H1 (cell line): ENCODE data around the gene HOXA6.

Experiments
- EZH2 ChIP-seq: fragments of 200-600 bp; sonication (generic); IDR thresholded peaks from 2 replicates; pipeline ENCODE4 v1.7.1; 2012; ENCODE audit warnings: low read depth, mild to moderate bottlenecking, moderate library complexity, low read length, inconsistent platforms; ENCODE audit not compliant: severe bottlenecking
- GABPA ChIP-seq: IDR thresholded peaks from 2 replicates; pipeline ENCODE4 v1.6.1; 2011; ENCODE audit warnings: mild to moderate bottlenecking, low read length, moderate library complexity, borderline replicate concordance; ENCODE audit not compliant: insufficient read depth
- NANOG ChIP-seq: IDR thresholded peaks from 2 replicates; pipeline ENCODE4 v1.6.1; 2011; ENCODE audit warnings: low read length, low read depth, mild to moderate bottlenecking, inconsistent platforms; ENCODE audit not compliant: insufficient read depth, poor library complexity, severe bottlenecking
- POLR2AphosphoS5 ChIP-seq: IDR thresholded peaks from 2 replicates; pipeline ENCODE4 v1.6.1; 2011; ENCODE audit warnings: low read depth, low read length
- SP2 ChIP-seq: IDR thresholded peaks from 2 replicates; pipeline ENCODE4 v1.6.1; 2012; ENCODE audit warnings: mild to moderate bottlenecking, low read length, inconsistent platforms
- USF2 ChIP-seq: IDR thresholded peaks from 2 replicates; pipeline ENCODE4 v1.6.1; 2011; ENCODE audit warnings: low read length, improper control_type of control experiment

GRCh38 chr7:27111042-27111750, 36.4 kb downstream of the HOXA6 start:
- TF ChIP-seq EZH2: no peak
- no peak for TF ChIP-seq USF2
- TF ChIP-seq SP2: no peak
- no peak for TF ChIP-seq NANOG
- TF ChIP-seq GABPA: no peak
- no peak for TF ChIP-seq POLR2AphosphoS5
